ENCODE data around the gene SCARF1. TPM values are rescaled to one million over a fixed set of nuclear protein-coding genes. Genes with fewer than 3 reads are reported as not detected.

SCARF1 gene
- total RNA-seq, 1 donor from 2014 or later, result 11.2 TPM

GRCh38 chr17:1588821-1589585 lies 56.5 kb downstream of the SCARF1 start:
- ATAC-seq (ENCODE audit: poor library complexity) (no peak), DNase-seq (no peak)
- intact Hi-C loops (cut with DNase I), result no loop called here

DNA sequence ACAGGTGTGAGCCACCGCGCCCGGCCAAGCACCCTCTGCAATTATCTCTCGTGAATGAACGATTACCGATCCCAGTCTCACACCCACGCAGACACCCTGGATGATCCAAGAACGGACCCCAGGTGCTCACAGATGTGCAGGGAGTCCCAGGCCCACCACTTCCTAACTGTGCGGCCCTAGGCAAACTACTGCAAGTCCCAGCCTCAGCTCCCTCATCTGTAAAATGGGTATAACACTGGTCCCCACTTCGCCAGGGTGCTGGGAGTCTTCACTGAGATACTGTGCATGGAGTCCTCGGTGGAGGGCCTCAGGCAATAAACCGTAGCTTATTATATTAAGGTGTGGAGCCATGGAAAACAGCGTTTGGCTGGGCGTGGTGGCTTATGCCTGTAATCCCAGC lies 61.4 kb downstream of the SCARF1 start:
- DNase-seq (no peak), ATAC-seq (ENCODE audit: poor library complexity) (no peak)
- intact Hi-C loops (cut with DNase I), result no loop called here

Other genes starting within 250 kb of the SCARF1 start
- 613 TPM for gene YWHAE, start 245.5 kb downstream of the SCARF1 start, total RNA-seq
- gene CRK, start 189.5 kb downstream of the SCARF1 start, total RNA-seq, result 36.0 TPM
- 182 TPM for gene MYO1C, start 153.0 kb downstream of the SCARF1 start, total RNA-seq
- gene INPP5K, start 129.1 kb downstream of the SCARF1 start, total RNA-seq, result 32.9 TPM
- gene PITPNA, start 82.9 kb downstream of the SCARF1 start, total RNA-seq, result 46.3 TPM
- gene SLC43A2, start 16.9 kb downstream of the SCARF1 start, total RNA-seq, result 4.2 TPM
- gene RILP, start 4.1 kb upstream of the SCARF1 start, total RNA-seq, result 74.6 TPM
- gene PRPF8, start 39.1 kb upstream of the SCARF1 start, total RNA-seq, result 125 TPM
- 2.0 TPM for gene TLCD2, start 64.6 kb upstream of the SCARF1 start, total RNA-seq
- 8.5 TPM for gene WDR81, start 79.0 kb upstream of the SCARF1 start, total RNA-seq
- 0.32 TPM for gene SERPINF2, start 97.1 kb upstream of the SCARF1 start, total RNA-seq
- 131 TPM for gene SERPINF1, start 116.3 kb upstream of the SCARF1 start, total RNA-seq
- 8.6 TPM for gene SMYD4, start 184.2 kb upstream of the SCARF1 start, total RNA-seq
- 54.0 TPM for gene RPA1, start 184.3 kb upstream of the SCARF1 start, total RNA-seq